HG03354 (cell line): Measurements from ENCODE around the gene NDUFAF3.
"Not testable (repeated sequence)": the region's sequence is repeated elsewhere in the genome, so short reads cannot be mapped to it uniquely, and the experiment has no call there.

Experiments used
- ATAC-seq: cut with Tn5 transposase; IDR thresholded peaks from one replicate; pipeline ENCODE4 v1.9.1; 2021; ENCODE audit warnings: mild to moderate bottlenecking; ENCODE audit not compliant: unreplicated experiment, poor library complexity, severe bottlenecking

NDUFAF3 gene

GRCh38 chr3:48997714-48998637 is 23.9 kb upstream of the NDUFAF3 start:
- no peak for ATAC-seq

GRCh38 chr3:48999085-48999858 is 22.6 kb upstream of the NDUFAF3 start:
- ATAC-seq: no peak

GRCh38 chr3:49001155-49001554 is 20.8 kb upstream of the NDUFAF3 start:
- no peak for ATAC-seq

GRCh38 chr3:49004352-49005302 is 17.3 kb upstream of the NDUFAF3 start:
- ATAC-seq: no peak

- ATAC-seq: no peak
Observed at GRCh38 chr3:49005303-49005680, 16.6 kb upstream of the NDUFAF3 start.

- no peak for ATAC-seq
Observed at GRCh38 chr3:49005998-49006397, 15.9 kb upstream of the NDUFAF3 start.

- peak; percentile 7 for ATAC-seq
Observed at GRCh38 chr3:49006408-49007067, 15.4 kb upstream of the NDUFAF3 start.

- peak; percentile 89 for ATAC-seq
Observed at GRCh38 chr3:49007068-49007770, 14.7 kb upstream of the NDUFAF3 start, which contains the start of gene WDR6. TSS of gene WDR6 (plus strand) at chr3:49007391. CDS start at chr3:49007432, 41 bp downstream.

GRCh38 chr3:49007771-49008528 is 14.0 kb upstream of the NDUFAF3 start:
- peak; percentile 31 for ATAC-seq

- ATAC-seq: not testable (repeated sequence)
Observed at GRCh38 chr3:49008627-49009026, 13.3 kb upstream of the NDUFAF3 start.

- no peak for ATAC-seq
Observed at GRCh38 chr3:49009396-49009795, 12.5 kb upstream of the NDUFAF3 start.

GRCh38 chr3:49012441-49013017 is 9.4 kb upstream of the NDUFAF3 start:
- ATAC-seq: no peak

GRCh38 chr3:49013113-49013737 is 8.7 kb upstream of the NDUFAF3 start:
- ATAC-seq: no peak

GRCh38 chr3:49013738-49014660 is 7.9 kb upstream of the NDUFAF3 start:
- ATAC-seq: no peak

- no peak for ATAC-seq
Observed at GRCh38 chr3:49015072-49015471, 6.8 kb upstream of the NDUFAF3 start.

GRCh38 chr3:49015765-49016164 is 6.2 kb upstream of the NDUFAF3 start:
- no peak for ATAC-seq
